Stimulated activated CD4-positive, alpha-beta T cell treated with anti-CD3 and anti-CD28 coated beads, Interleukin-2, amount 100 ng/mL, for 24 hours (primary cell): Measurements from ENCODE around the gene NATD1.

Source experiments
- DNase-seq, 2 donors: peaks; one replicate each; pipeline ENCODE4 v3.0.0-alpha.2; 2020

NATD1 gene

DNA sequence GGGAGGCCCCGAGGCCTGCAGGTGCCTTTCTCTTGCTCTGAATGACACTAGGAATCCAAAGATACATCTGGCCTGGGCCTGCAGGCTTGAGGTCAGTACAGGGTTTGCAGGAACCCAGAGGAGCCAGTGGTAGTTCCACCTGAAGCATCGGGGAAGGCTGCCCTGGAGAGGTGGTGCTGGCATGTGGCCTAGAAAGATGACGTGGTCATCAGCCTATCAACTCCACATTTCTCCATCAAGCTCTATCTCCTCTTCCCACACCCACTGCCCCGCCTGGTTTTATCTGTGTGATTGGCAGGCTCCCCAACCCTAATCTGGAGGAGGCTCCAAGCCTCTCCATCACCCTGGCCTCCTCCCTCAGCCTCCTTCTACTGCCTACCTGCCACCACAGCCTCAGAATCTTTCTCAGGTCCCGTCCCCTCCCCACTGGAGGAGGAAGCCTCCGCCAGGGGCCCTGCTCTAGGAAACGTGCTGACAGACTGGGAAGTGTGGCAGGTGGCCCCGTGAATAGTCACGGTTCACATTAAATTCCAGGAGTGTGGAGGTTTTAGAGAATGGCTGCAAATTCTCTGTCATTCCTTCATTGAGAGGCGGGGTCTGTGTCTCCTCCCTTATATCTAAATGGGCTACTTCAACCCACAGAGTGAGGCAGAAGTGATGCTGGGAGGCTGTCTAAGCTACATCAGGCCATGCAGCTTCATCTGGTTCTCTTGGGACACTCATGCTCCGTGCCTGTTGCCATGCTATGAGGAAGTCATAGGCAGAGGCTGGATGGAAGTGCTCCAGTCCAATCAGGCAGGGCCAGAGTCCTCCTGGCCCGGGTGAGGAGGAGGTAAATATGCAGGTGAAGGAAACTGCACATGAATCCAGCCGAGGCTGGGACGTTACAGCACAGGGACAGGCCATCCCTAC is 19.9 kb upstream of the NATD1 start:
- no peak for DNase-seq

GRCh38 chr17:21272250-21272649 is 19.0 kb upstream of the NATD1 start:
- DNase-seq: no peak

DNA sequence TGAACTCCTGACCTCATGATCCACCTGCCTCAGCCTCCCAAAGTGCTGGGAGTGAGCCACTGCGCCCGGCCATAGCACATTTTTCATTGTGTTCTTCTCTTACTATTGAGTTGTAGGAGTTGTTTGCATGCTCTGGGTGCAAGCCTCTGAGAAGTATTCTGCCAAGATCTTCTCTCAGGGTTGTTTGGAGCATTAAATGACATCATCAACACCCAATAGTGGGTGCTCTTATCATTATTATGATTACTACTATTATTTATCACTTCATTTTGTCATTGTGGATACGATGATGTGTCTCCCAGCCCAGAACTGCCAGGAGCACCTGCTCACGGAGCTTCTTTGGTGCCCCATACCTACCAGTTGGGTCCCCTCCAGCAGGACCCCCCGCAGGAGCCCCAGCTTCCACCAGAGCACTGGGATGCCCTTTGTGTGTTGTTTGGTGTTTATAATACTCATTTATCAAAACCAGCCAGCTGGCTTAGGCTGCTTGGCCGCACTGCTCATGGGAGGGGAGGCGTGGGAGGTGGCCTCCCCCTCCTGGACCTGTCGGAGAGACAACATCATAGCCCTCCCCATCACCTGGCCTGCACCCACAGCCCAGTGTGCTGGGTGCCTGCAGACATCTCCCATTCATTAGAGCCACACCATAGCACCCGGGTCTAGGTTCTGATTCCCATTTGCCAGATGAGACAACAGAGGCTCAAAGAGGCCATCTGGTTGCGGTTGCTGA is 18.4 kb upstream of the NATD1 start:
- no peak for DNase-seq

DNA sequence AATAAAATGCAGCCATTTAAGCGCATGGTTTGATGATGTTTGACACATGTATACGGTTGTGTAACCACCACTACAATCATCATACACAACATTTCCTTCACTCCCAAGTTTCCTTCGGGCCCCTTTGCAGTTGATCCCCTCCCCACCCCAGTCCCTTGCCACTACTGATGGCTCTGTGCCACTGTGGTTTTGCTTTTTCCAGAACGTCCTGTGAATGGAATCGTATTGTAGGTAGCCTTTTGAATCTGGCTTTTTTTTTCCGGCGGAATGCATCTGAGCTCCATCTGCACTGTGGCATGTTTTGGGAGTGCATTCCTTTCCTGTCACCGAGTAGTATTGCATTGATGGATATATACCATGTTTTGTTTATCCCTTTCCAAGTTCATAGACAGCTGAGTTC is 16.2 kb upstream of the NATD1 start:
- DNase-seq: no peak

DNA sequence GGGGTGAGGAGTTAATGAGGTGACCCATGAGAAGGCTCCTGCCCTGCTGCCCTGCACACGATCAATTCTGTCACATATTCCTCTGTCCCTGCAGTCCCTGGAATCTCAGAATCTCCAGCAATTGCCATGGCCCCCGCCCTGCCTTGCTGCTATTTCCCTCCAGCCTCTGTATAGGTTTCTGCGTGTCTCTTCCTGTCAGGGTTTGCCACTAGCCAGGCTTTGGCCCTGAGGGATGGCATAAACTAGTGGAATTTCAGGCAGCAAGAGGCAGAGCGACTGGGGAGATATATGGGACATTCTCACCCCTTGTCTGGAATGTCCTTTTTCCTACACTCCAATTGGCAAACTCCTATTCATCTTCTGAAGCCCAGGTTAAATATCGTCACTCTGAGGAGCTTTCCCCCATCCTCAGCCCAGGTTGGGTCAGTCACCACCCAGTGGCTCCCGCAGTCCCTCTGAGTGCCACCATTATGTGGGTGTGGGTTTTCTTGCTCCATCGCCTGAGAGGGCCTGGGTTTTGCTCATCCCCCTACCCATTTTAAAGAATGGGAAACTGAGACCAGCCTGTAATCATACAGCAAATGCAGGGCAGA is 15.5 kb upstream of the NATD1 start:
- DNase-seq: no peak

GRCh38 chr17:21263376-21263775 is 10.2 kb upstream of the NATD1 start:
- no peak for DNase-seq

DNA sequence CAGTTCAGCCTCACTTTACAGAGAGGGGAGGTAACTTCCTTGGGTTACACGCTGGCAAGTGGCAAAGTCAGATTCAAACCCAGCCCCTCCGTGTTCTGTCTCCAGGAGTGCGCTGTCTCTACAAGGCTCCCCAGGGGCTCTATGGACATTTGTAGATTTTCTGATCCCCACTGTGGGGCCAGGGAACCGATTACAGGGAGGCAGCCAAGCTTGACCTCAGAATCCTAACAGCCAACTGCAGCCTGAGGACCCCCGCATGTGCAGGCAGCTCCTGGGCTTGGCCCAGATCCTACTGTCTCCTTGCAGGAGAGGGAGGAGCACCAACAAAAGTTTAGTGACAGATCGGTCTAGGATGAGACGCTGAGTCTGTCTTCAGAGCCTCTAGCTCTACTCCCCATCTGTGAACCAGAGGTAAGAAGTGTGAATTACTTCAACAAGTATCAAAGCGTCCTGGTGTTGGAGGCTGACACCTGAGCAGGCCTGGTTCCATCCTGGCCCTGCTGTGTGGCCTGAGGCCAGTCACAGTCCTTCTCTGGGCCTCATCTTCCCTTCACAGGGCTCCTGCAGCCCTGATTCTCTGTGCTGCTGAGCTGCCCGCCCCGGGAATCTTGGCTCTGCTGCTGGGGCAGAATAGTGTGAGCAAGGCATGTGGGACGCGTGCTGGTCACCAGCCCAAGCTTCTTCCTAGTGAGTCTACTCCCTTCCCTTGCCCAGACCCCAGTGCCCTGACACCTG is 9.2 kb upstream of the NATD1 start:
- DNase-seq: no peak

- no peak for DNase-seq
These were observed 5.4 kb upstream of the NATD1 start for GRCh38 chr17:21258593-21258992.

DNA sequence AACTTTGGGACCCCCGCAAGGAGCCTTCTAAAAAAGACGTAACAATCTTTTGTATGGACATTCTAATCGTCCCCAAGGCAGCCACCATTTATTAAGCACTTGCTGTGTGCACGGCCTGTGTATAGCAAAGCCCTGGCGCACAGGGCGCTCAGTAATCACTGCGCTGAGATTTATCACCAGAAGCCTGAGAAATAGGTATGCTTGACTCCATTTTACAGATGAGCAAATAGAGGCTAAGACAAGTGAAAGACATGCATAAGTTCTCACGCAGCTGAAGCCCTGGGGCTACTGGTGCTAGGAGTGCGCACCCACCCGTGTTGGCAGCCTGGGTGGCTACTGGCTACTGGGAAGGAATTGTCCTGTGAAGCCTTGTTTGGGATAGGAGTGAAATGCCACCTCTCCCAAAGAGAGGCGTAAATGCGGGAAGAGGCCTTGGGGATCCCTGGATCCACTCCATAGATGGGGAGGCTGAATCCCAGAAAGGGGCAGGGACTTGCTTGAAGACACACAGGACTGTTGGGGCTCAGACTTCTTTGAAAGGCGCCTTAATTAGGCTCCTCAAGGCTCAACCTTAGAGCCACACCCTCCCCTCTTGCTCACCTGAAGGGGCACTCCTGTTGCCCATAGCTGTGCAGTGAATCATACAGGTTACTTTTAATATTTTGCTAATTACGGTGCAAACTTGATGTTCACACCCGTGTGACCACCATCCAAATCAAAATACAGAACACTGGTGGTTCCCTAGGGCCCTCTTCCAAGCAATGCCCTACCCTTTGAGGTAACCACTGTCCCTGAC is 634 bp upstream of the NATD1 start:
- DNase-seq: no peak

- no peak for DNase-seq
These were observed 868 bp downstream of the NATD1 start for GRCh38 chr17:21252289-21252795.

GRCh38 chr17:21251337-21252010 is 1.7 kb downstream of the NATD1 start:
- DNase-seq: no peak

GRCh38 chr17:21250854-21251253 is 2.4 kb downstream of the NATD1 start:
- DNase-seq: no peak

- DNase-seq: no peak
These were observed 3.1 kb downstream of the NATD1 start for GRCh38 chr17:21249920-21250703.

- DNase-seq: no peak
These were observed 4.0 kb downstream of the NATD1 start for GRCh38 chr17:21249086-21249795.

DNA sequence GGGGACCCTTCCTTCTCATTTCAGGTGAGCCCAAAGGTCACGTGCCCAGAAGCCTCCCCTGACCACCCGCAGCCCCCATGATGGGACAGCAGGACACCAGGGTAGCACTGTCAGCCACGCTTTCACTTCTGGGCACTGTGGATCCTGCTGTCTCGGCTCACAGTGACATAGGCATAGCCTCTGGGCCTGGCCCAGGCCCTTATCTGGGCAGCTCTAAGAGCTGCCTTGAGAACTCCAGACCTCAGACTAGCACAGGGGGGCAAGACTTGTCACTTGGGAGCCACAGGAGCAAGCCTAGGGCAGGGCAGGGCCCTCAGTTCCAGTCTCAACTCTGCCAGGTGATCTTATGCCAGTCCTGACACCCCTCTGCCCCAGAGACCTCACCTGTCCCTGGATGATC is 4.7 kb downstream of the NATD1 start:
- DNase-seq: no peak

DNA sequence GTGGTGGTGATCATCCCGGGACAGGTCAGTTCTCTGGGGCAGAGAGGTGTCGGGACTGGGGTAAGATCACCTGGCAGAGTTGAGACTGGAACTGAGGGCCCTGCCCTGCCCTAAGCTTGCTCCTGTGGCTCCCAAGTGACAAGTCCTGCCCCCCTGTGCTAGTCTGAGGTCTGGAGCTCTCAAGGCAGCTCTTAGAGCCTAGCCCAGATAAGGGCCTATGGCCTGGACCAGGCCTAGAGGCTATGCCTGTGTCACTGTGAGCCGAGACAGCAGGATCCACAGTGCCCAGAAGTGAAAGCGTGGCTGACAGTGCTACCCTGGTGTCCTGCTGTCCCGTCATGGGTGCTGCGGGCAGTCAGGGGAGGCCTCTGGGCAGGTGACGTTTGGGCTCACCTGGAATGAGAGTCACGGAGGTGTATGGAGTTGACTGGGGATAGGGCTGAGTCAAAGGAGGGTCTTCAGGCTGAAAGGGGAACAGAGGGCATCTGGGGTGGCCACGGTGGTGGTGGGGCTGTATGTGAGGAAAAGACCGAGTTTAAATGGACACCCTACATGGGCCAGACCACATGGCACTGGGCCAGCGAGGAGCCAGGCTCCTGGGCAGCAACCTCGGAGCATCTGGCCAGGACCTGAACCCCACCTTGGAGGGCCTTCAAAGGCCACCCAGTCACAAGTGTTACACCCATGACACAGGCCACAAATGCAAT is 5.5 kb downstream of the NATD1 start:
- no peak for DNase-seq

DNA sequence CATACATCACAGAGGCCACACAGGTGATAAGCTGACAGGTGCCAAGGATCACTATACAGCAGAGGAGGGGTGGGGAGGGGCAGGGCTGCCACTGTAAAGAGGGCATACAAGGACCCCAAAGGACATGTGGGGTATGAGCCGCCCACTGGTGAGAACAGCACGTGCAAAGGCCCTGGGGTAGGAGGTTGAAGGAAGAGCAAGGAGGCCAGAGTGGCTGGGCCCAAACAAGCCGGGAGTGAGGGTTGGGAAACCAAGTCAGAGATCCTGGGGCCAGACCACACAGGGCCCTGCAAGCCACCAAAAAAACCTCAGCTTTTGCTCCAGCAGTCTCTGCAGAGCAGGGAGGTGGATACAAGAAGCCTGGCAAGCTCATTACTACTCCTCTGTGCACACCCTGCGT is 6.5 kb downstream of the NATD1 start:
- no peak for DNase-seq

GRCh38 chr17:21245639-21246084 is 7.5 kb downstream of the NATD1 start:
- DNase-seq: no peak
